ENCODE results near the gene ABCC4.

- TF ChIP-seq EZH2phosphoT487 (IDR thresholded peaks at IDR 0.05; ENCODE audit: low read depth) (no peak), CTCF (IDR thresholded peaks at IDR 0.05; ENCODE audit: low read depth, low read length) (no peak)
Observed at GRCh38 chr13:94978516-94978915, 322.7 kb downstream of the ABCC4 start.
